GM18505 (cell line): ENCODE results near the gene PEX11B.

Source experiments
- ATAC-seq: cut with Tn5 transposase; IDR thresholded peaks from one replicate; pipeline ENCODE4 v1.9.1; 2021; ENCODE audit not compliant: unreplicated experiment
- POLR2A ChIP-seq: IDR thresholded peaks from 4 replicates; pipeline ENCODE4 v1.6.1; 2011; ENCODE audit warnings: borderline replicate concordance; ENCODE audit not compliant: insufficient read depth, insufficient read length; ENCODE audit errors: extremely low read depth

Gene PEX11B, protein sequence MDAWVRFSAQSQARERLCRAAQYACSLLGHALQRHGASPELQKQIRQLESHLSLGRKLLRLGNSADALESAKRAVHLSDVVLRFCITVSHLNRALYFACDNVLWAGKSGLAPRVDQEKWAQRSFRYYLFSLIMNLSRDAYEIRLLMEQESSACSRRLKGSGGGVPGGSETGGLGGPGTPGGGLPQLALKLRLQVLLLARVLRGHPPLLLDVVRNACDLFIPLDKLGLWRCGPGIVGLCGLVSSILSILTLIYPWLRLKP

DNA sequence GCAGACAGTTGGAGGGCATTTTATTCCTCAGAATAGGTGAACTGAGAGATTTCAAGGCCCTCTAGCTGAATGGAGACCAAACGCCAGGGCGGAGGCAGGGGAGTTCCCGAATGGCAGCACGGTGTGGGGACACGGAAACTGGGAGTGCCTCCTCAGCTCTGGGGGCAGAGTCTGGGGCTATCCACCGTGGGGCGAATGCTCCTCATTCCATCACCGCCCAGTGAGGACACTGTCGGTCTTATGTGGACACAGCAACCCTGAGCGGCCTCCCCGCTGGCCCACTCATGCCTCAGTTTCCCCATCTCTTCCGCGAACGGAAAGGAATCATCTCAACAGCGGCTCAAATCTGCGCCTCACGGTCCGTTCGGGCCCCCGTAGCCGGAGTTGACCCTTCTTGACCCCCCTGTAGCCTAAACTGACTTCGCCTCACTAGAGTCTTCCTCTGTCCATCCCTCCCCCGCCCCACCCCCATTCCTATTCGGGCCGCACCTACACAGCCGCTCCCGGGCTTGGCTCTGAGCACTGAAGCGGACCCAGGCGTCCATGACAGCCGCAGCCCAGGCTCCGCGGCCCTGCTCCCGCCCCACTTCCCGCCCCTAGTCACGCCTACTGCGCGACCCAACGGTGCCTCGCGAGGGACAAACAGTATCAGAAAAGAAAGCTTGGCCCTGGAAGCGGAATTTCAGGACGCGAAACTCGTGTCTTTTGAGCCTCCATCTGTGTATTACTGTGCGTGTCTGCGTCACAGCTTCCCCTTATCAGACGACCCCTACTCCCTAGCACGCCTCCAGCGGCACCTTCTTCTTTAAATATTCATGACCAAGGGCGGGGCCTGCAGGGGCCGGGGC lies at the start of gene PEX11B:
Gene PEX11B, minus strand, starts transcription at position 574 of the 848 bp plus-strand sequence. Its CDS starts 29 bp downstream, at position 545.
- peak; percentile 82 for ATAC-seq
- peak; percentile 85 for TF ChIP-seq POLR2A

DNA sequence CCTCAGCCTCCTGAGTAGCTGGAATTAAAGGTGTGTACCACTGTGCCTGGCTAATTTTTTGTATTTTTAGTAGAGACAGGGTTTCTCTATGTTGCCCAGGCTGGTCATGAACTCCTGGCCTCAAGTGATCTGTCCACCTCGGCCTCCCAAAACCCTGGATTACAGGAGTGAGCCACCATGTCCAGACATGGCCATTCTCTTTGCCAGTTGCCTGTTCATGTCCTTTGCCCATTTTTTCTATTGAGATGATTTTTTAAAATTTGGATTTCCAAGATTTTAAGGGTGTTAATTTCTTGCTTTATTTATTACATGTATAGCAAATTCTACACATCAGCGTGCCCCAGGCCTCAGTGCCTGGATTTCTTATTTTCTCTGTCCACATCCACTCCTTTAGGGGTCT lies 48.8 kb upstream of the PEX11B start:
- TF ChIP-seq POLR2A, result no peak
- ATAC-seq, result no peak

DNA sequence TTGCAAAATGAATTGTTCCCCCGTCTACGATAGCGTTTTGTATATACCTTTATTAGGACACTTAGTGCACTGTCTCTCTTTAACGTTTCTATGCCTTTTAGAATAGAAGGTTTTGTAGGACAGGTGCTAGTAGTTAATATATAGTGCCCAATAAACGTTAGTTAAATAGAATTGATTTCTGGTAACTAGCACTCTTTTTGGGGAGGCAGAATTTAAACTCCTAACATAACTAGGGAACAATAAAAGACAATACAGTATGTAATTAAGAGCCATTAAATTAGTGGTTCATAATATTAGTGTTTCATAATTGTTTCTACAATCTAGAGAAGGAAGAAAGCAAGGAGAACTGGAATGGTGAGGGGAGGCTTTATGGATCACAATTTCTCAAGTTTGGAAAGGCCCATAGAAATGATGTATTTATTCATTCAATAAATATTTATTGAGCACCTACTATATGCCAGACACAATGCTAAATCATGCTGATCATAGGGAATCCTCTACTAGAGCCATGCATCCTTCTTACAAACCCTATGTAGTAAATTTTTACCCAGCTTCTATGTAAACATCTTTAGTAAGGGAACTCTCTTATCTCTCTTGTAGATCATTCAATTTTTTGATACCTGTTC lies 46.7 kb upstream of the PEX11B start:
- no peak for TF ChIP-seq POLR2A
- no peak for ATAC-seq

DNA sequence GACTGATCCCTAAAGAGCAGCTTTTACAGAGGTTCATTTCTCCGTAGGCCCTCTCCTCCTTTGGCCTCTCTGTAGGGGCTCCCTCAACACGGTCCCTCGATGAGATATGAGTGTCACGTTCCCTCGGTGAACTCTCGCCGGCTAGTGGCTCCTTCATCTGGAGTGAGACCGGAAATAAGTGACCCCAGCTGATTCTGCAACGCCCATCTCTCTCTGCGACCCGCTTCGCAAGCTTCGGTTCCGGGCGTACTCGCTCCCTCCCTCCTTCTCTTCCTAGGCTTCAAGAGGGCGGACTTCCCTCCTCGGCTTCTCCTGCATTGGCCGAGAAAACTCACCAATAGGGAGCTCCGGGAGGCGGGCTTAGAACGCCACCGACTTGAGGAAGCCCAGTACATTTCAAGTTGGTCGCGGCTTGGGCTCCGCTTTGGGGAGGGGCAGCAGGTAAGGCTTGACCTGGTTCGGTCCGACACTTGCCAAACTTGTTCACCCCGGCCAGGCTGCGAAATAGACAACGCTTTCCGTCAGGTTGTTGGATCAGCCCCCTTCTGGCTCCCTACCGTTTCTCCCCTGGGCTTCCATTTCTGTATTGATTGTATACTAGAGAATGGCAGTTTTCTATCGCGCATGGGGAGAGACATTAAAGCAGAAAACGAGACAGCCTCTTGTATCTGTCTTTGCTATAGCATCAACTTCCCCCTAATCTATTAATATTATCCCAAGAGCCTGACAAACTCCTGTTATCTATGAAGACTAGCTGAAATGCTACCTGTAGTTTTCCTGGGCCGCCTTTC lies 46.0 kb upstream of the PEX11B start, which contains the start of the genes ANKRD34A and POLR3GL:
Gene ANKRD34A, minus strand, starts transcription at position 248 of the 791 bp plus-strand sequence. CDS start 2,816 bp downstream, outside the sequence.
Gene POLR3GL, plus strand, starts transcription at position 363 of the 791 bp plus-strand sequence. CDS start 10,176 bp downstream, outside the sequence.
- peak; percentile 83 for ATAC-seq
- peak; percentile 95 for TF ChIP-seq POLR2A

DNA sequence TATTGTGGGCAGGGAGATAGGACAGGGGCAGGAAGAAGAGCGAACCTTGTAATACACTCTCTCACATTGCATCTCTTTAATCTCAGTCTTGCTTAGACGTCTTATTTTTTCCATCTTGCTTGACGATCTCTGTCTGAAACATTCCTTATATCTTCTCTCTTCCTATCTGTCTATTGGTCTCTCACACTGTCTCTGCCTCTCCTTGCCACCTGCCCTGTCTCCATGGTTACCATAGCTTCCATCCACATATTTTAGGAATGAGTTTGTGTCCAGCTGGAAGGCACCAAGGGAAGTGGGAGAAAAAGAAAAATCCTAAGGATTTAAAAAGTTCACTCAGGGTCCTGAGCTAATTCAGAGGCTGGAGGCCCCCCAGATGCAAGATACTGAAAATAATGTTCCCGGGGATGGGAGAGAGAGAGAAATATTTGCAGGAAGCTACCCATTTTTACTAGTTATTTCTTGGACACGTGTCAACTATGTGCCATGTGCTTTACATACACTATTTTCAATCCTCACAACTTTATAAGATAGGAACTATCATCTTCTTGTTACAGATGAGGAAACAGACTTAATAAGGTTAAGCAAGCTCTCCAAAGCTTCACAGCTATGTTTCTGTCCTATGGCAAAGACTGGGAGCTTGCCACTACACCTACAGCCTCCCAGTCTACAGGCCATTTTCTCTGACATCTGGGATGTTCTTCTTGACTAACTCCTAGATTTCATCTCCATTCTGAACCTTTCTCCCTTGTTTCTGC lies 44.9 kb upstream of the PEX11B start:
- no peak for TF ChIP-seq POLR2A
- ATAC-seq, result no peak

DNA sequence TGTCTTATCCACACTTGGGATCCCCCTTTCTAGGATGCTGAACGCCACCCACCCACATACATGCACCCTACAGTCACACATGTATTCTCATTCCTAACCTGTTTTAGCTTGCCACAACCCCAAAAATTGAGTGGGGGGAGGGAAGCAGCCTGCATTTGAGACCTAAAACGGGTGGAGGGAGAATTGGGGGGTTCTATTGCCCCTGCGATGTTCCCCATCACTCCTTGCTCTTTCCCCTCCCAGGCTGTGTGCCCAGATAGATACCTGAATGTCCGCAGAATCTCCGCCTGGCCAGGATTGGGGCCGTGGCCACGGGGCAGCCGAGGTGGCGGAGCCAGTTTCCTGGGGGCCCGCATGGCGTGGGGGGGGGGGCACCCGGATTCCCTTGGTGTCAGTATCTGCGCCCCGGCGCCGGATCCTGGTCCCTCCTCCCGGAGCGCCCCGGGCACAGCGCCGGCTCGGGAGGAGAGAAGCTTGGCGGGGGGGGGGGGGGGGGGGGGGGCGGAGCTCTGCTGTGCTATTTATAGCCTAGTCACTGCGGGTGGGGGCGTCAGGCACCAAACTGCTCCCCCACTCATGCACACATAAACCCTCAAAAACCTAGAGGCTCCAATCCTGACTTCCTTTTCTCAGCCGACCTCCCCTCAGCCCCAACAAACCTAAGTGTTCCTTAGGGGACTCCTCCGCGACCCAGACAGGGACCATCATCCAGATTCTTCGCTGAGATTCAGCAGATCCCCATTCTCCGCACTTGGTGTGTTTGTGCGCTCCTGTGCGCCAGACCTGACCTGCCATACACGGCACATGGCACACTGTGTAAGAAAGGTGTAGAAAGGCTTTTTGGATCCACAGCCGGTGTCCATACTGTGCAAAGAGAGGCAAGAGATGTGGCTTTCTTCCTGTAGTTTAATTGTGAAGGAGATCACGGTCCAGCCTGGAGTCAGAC lies 43.9 kb upstream of the PEX11B start:
- no peak for ATAC-seq
- no peak for TF ChIP-seq POLR2A

DNA sequence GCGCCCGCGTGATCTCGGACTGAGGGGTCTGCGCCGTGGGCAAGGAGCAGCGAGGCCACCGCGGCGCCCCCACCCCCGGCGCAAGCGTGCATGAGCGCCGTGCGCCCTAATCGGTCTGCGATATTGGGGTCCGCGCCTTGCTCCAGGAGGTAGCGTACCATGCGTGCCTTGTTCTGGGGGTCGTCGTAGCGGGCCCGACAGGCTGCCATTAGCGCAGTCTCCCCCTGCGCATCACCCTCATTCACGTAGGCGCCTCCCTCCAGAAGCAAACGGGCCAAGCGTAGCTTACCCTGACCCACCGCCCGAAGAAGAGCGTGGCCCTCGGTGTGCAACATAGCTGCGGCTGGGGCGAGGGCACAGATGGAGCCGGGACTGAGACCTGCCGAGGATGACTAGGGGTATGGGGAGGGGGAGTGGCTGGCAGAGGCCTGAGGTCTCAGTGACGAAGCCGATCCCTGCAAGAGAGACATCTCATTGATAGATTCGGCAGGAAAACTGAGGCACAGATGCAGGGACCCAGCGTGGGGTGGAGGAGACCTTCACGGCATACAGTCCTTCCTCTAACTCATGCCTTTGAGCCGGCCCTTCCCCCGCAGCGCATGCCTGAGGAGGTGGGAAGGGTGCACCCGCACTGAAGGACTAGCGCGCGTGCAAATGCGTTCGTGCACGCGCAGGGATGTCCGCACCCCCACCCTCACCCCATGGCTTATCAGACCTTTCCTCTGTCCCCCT lies 43.1 kb upstream of the PEX11B start:
- no peak for TF ChIP-seq POLR2A
- no peak for ATAC-seq

DNA sequence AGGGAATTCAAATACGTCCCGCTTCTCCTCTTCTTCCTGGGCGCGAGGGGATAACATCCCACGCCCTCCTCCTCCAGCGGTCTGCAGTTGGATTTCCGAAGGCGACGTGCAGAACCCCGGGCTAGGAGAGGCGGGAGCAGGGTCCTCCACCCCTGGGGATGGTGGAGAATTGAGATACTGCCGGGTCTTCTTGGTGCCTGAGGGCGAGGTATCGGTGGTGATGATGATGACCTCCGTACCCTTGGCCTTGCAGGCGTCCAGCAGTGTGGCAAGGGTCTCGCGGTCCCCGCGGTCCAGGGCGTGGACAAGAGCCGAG lies 42.5 kb upstream of the PEX11B start:
- no peak for TF ChIP-seq POLR2A
- no peak for ATAC-seq

DNA sequence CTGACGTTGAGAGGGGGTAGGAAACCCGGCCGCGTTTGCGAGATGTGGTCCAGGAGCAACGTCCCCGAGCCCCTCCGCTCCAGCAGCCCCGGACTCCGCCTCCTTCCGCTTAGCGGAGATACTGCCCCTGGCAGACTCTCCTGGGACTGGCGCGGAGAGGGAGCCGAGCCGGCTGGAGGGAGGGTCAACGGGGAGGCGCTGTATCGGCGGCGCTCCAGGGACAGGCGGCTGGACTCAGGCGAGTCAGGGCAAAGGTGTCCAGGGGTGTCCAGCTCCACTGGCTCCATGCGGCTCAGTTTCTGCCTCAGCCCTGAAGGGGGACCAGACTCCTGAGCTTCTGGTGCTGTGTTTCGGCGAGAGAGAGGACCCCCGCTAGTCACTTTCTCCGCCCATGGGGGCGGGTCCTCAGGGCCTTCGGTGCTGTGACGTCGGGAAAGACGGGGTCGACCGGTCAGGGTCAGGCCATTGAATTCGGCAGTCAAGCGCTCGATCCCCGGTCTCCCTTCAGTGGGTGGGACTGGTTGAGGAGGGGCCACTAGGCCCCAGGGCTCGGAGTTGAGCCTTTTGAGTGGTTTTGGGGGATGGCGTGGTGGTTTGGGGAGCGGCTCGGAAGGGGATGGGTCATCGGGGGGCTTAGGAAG lies 42.1 kb upstream of the PEX11B start:
- ATAC-seq, result no peak
- peak; percentile 34 for TF ChIP-seq POLR2A

DNA sequence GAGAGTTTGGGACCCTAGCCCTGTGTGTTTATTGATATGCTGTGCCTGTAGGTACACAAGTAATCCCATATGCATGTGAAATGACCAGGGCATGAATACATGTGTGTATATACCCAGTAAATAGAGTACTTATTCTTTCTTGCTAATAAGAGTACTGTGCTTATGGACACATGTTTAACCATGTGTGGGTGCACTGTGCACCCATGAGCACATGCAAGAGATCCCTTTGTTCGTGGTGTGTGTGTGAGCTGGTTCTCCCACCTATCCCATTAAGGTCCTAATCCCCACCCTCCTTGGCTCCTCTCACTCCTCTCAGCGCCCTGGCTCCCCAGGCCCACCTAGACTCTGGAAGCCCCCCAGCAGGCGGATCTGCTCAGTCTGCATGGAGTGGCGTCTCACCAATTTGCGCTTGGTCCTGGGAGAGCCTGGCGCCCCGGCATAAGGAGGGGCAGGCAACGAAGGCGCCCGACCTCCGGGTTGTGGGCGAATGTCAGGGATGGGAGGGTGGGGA lies 41.5 kb upstream of the PEX11B start:
- ATAC-seq, result no peak

More for the DNA sequence above, 41.5 kb upstream of the PEX11B start:
- TF ChIP-seq POLR2A, result no peak
